K562 (cell line): ENCODE results near the gene CCDC85A. TPM values are rescaled to one million over a fixed set of nuclear protein-coding genes. Genes with fewer than 3 reads are reported as not detected.

Source experiments
- ATAC-seq: fragments of 200-7000 bp; cut with Tn5 transposase; 3 replicates; pipeline ENCODE4 v1.9.1; 2020; ENCODE audit warnings: moderate library complexity
- BruUV-seq: library from RNA; stranded (reverse); fragments of 400-500 nt; replicated peaks from 2 replicates; lab custom pipeline; 2021; lab: Mats Ljungman, UMichigan
- CTCF ChIA-PET: fragments of 300-600 bp; formaldehyde crosslinking; extraction: SDS; loops from one replicate; lab custom pipeline; 2021; ENCODE audit warnings: low intra/inter-chr PET ratio; lab: Yijun Ruan, JAX
- POLR2A ChIA-PET: fragments of 300-600, 350-650 bp; sonication (Branson Sonifier 250); formaldehyde crosslinking; extraction: SDS; loops from one replicate; lab custom pipeline; 2021; ENCODE audit warnings: antibody characterized with exemption, inconsistent platforms; lab: Yijun Ruan, JAX
- DNase-seq, 4 experiments: peaks; one replicate each; pipeline versions ENCODE4 v3.0.0 to v3.0.0-alpha.2; 2011 to 2018; ENCODE audit warnings: low spot score in 3 of 4, mixed read lengths in 3 of 4; ENCODE audit errors: extremely low read depth in 1 of 4
- FAIRE-seq: peaks from 2 replicates; lab custom pipeline; 2011; peaks lifted over from hg19 to GRCh38; lab: Jason Lieb, UNC
- H2AFZ ChIP-seq: 2 replicates; pipeline ENCODE4 v1.6.0; 2011; ENCODE audit warnings: low read depth, low read length, control low read depth, inconsistent platforms
- H3K27ac ChIP-seq: fragments of 200-600 bp; 3 replicates; pipeline ENCODE4 v1.8.0; 2011; ENCODE audit warnings: low read depth, mild to moderate bottlenecking, control low read depth, inconsistent platforms, low read length, moderate library complexity, mixed read lengths; ENCODE audit errors: extremely low read depth
- H3K27me3 ChIP-seq, 2 experiments: fragments of 300-600 bp in 1 of 2; 2 replicates in 1 of 2; 3 replicates in 1 of 2; pipeline versions ENCODE4 v1.6.0 to v1.8.0; 2011; ENCODE audit warnings: inconsistent platforms in 2 of 2, low read length in 2 of 2, mild to moderate bottlenecking in 1 of 2, mixed read lengths in 1 of 2, moderate library complexity in 1 of 2; ENCODE audit not compliant: control insufficient read depth in 2 of 2, insufficient read depth in 2 of 2
- H3K36me3 ChIP-seq: fragments of 300-600 bp; 3 replicates; pipeline ENCODE4 v1.8.0; 2011; ENCODE audit warnings: mild to moderate bottlenecking, low read length, inconsistent platforms; ENCODE audit not compliant: control insufficient read depth, insufficient read depth
- H3K4me1 ChIP-seq, 2 experiments: fragments of 200-600 bp in 1 of 2; replicated peaks in 1 of 2; 2 replicates in 1 of 2; 3 replicates in 1 of 2; pipeline versions ENCODE4 v1.5.1 to v1.8.0; 2011; ENCODE audit warnings: inconsistent platforms in 2 of 2, low read length in 2 of 2, mild to moderate bottlenecking in 1 of 2, mixed read lengths in 1 of 2, moderate library complexity in 1 of 2; ENCODE audit not compliant: control insufficient read depth in 2 of 2, insufficient read depth in 2 of 2
- H3K4me2 ChIP-seq: 2 replicates; pipeline ENCODE4 v1.6.1; 2011; ENCODE audit warnings: low read length, control low read depth, inconsistent platforms, mixed read lengths; ENCODE audit not compliant: insufficient read depth
- H3K4me3 ChIP-seq: fragments of 200-600 bp; sonication (generic), shearing (Covaris generic); 2 replicates; pipeline ENCODE4 v1.5.1; 2016; ENCODE audit warnings: control low read depth, inconsistent platforms
- H3K79me2 ChIP-seq: fragments of 200-600 bp; 3 replicates; pipeline ENCODE4 v1.8.0; 2011; ENCODE audit warnings: low read length, inconsistent platforms; ENCODE audit not compliant: control insufficient read depth, insufficient read depth
- H3K9ac ChIP-seq, 2 experiments: 2 replicates each; pipeline versions ENCODE4 v1.6.0 to v1.6.1; 2011; ENCODE audit warnings: low read depth in 2 of 2, low read length in 2 of 2, control low read depth in 1 of 2, inconsistent platforms in 1 of 2, mild to moderate bottlenecking in 1 of 2, mixed read lengths in 1 of 2; ENCODE audit not compliant: insufficient read depth in 1 of 2
- H3K9me1 ChIP-seq: one replicate; pipeline ENCODE4 v1.6.0; 2011; ENCODE audit warnings: inconsistent platforms, mild to moderate bottlenecking, low read length, moderate library complexity; ENCODE audit not compliant: control insufficient read depth, insufficient read depth
- H3K9me3 ChIP-seq: replicated peaks from 2 replicates; pipeline ENCODE4 v1.5.1; 2011; ENCODE audit warnings: low read depth, low read length, inconsistent platforms; ENCODE audit not compliant: control insufficient read depth, insufficient read depth
- H4K20me1 ChIP-seq: replicated peaks from 2 replicates; pipeline ENCODE4 v1.6.1; 2011; ENCODE audit warnings: low read length, inconsistent platforms, mixed read lengths; ENCODE audit not compliant: control insufficient read depth, insufficient read depth
- AFF1 ChIP-seq, 2 experiments: fragments of 450-650 bp; IDR thresholded peaks; 2 replicates each; pipeline ENCODE4 v1.6.1; 2018; ENCODE audit warnings: mild to moderate bottlenecking in 2 of 2, low read depth in 1 of 2; ENCODE audit not compliant: partially characterized antibody in 2 of 2
- E2F6 ChIP-seq, 2 experiments: IDR thresholded peaks; 2 replicates each; pipeline ENCODE4 v1.6.1; 2011; ENCODE audit warnings: borderline replicate concordance in 1 of 2, control low read depth in 1 of 2, low read depth in 1 of 2, low read length in 1 of 2, mild to moderate bottlenecking in 1 of 2, mixed read lengths in 1 of 2, moderate library complexity in 1 of 2; ENCODE audit not compliant: insufficient read depth in 1 of 2, insufficient read length in 1 of 2, poor library complexity in 1 of 2, severe bottlenecking in 1 of 2; ENCODE audit errors: extremely low read depth in 1 of 2
- HMGXB4 ChIP-seq: sonication (generic); formaldehyde crosslinking; IDR thresholded peaks from 2 replicates; pipeline ENCODE4 v1.8.1; 2023; ENCODE audit warnings: mild to moderate bottlenecking, missing genetic modification reagents
- MEF2A ChIP-seq: IDR thresholded peaks from 2 replicates; pipeline ENCODE4 v1.6.1; 2011; ENCODE audit warnings: low read depth, mild to moderate bottlenecking, low read length, moderate library complexity; ENCODE audit not compliant: control insufficient read depth
- YY1 ChIP-seq, 3 experiments: IDR thresholded peaks; 2 replicates each; pipeline ENCODE4 v1.6.1; 2011; ENCODE audit warnings: low read length in 2 of 3, mild to moderate bottlenecking in 2 of 3, moderate library complexity in 2 of 3, borderline replicate concordance in 1 of 3, control low read depth in 1 of 3, low read depth in 1 of 3; ENCODE audit not compliant: insufficient read depth in 3 of 3, insufficient replicate concordance in 2 of 3, control insufficient read depth in 1 of 3, insufficient read length in 1 of 3; ENCODE audit errors: extremely low read depth in 1 of 3
- ZKSCAN1 ChIP-seq: fragments of 150-350 bp; IDR thresholded peaks from 2 replicates; pipeline ENCODE4 v1.6.1; 2016; ENCODE audit warnings: low read depth, low read length
- ZNF239 ChIP-seq: fragments of 250-450 bp; sonication (Bioruptor Pico); IDR thresholded peaks from 2 replicates; pipeline ENCODE4 v1.4.0; 2020; ENCODE audit warnings: mild to moderate bottlenecking
- ZNF408 ChIP-seq: fragments of 250-450 bp; sonication (Bioruptor Pico); IDR thresholded peaks from 2 replicates; pipeline ENCODE4 v1.4.0; 2020; ENCODE audit warnings: low read depth, mild to moderate bottlenecking, moderate library complexity
- ZNF512 ChIP-seq: IDR thresholded peaks from 2 replicates; pipeline ENCODE4 v1.6.1; 2016; ENCODE audit warnings: missing genetic modification characterization, missing compliant biosample characterization
- WGBS: fragments of 100-300 bp; shearing (Covaris generic); methylation state at CpG from one replicate; pipeline ENCODE4 v1.1.6; 2016; ENCODE audit warnings: low coverage, mixed read lengths; ENCODE audit not compliant: insufficient coverage; ENCODE audit errors: missing lambda C conversion rate; 5-methylcytosine and 5-hydroxymethylcytosine counted together
- in situ Hi-C: fragments of 300-500 bp; cut with MboI; formaldehyde crosslinking; loops from 4 replicates; pipeline ENCODE4 v1.15.0; 2018; ENCODE audit warnings: inconsistent platforms, mixed read lengths
- intact Hi-C: fragments of 100-400 bp; cut with micrococcal nuclease; formaldehyde crosslinking; loops from 2 replicates; pipeline ENCODE4 v1.14.2; 2022
- polyA plus RNA-seq, 8 experiments: library from polyadenylated mRNA; depleted of rRNA in 4 of 8; stranded (reverse) in 5 of 8; unstranded in 3 of 8; fragments of >200 nt; fragmentation: Nextera tagmentation in 2 of 8; fragmentation: Illumina TruSeq in 1 of 8; extraction: Ambion mirVana in 2 of 8; extraction: Trizol in 1 of 8; gene quantifications; 2 replicates each; pipeline versions ENCODE4 v1.2.1 to v1.2.3, GENCODE V29; 2011 to 2014; ENCODE audit warnings: inconsistent platforms in 1 of 8, missing spikeins in 1 of 8
- total RNA-seq, 7 experiments: library from RNA; depleted of rRNA in 6 of 7; stranded (reverse); fragments of >200 nt in 6 of 7; fragmentation: Illumina TruSeq in 2 of 7; extraction: Trizol in 2 of 7; gene quantifications; 2 replicates each; pipeline versions ENCODE4 v1.2.1 to v1.2.3, GENCODE V29; 2011 to 2021; ENCODE audit warnings: low replicate concordance in 1 of 7

The CCDC85A gene
- total and polyA plus RNA-seq, 9 of the 15 experiments (the other 6 are each of a cell fraction or from before 2014, with no cell fraction given) = 0.03 to 0.14 (median 0.10) TPM; not detected in 5

- intact Hi-C loops = no loop called here
- 34% methylated on average over 2 of the region's 2 CpGs for WGBS
- DNase-seq (no peak), ATAC-seq (no peak), FAIRE-seq (no peak)
- no peaks in the 10 kb centered on the region for H3K4me1 ChIP-seq
- no peak overlapping the region for H3K9ac ChIP-seq
- no peaks in the 10 kb centered on the region for H3K79me2 ChIP-seq
- no peak overlapping the region for H3K4me2 ChIP-seq
- H3K36me3 ChIP-seq = no peaks in the 10 kb centered on the region
- in situ Hi-C loops = loop anchor here (25.0 kb wide), 1 partner anchor 562 kb away; no protein-coding TSS in a partner anchor
- no peaks in the 10 kb centered on the region for H4K20me1 ChIP-seq
- no peak overlapping the region for H3K27ac ChIP-seq
- no peak overlapping the region for H2AFZ ChIP-seq
- no peaks in the 10 kb centered on the region for H3K9me3 ChIP-seq
- no peaks in the 10 kb centered on the region for H3K27me3 ChIP-seq
- H3K4me3 ChIP-seq = no peak overlapping the region
- CTCF ChIA-PET = no interaction called here
- POLR2A ChIA-PET = no interaction called here
- no peak for TF ChIP-seq ZNF512 (tag)
- TF ChIP-seq ZNF239 (CRISPR knock-in tag) = no peak
- no peak for TF ChIP-seq ZKSCAN1
- TF ChIP-seq E2F6 (IDR thresholded peaks at IDR 0.05; ENCODE audit: borderline replicate concordance in 1 of 2, extremely low read depth in 1 of 2, insufficient read depth in 1 of 2, insufficient read length in 1 of 2, low read depth in 1 of 2, low read length in 1 of 2, poor library complexity in 1 of 2, severe bottlenecking in 1 of 2) = no peak
- TF ChIP-seq MEF2A = no peak
- no peak for TF ChIP-seq YY1 (IDR thresholded peaks at IDR 0.05; ENCODE audit: borderline replicate concordance in 1 of 3, control insufficient read depth in 1 of 3, extremely low read depth in 1 of 3, insufficient read depth in 3 of 3, insufficient read length in 1 of 3, insufficient replicate concordance in 2 of 3, low read depth in 1 of 3, low read length in 2 of 3)
- TF ChIP-seq HMGXB4 (CRISPR knock-in tag) = no peak
- no peak for TF ChIP-seq ZNF408 (CRISPR knock-in tag)
- no peak for TF ChIP-seq AFF1 (IDR thresholded peaks at IDR 0.05; ENCODE audit: low read depth in 1 of 2, partially characterized antibody in 2 of 2)
- TF ChIP-seq, all 486 proteins: peak for 0
- no TSS peak for BruUV-seq
- H3K9me1 ChIP-seq = no peaks in the 10 kb centered on the region
Observed at GRCh38 chr2:56175779-56176178, 8.0 kb upstream of the CCDC85A start.
